NCI-H345 treated with DMSO at 0.1 percent for 48 hours (cell line): ENCODE measurements around the gene ATP6V0A1.
"Not testable (repeated sequence)": the region's sequence is repeated elsewhere in the genome, so short reads cannot be mapped to it uniquely, and the experiment has no call there.

ENCODE experiments used
- DNase-seq: peaks from one replicate; lab custom pipeline; 2025; ENCODE audit not compliant: unreplicated experiment; lab: John Stamatoyannopoulos, UW

Gene ATP6V0A1

DNA sequence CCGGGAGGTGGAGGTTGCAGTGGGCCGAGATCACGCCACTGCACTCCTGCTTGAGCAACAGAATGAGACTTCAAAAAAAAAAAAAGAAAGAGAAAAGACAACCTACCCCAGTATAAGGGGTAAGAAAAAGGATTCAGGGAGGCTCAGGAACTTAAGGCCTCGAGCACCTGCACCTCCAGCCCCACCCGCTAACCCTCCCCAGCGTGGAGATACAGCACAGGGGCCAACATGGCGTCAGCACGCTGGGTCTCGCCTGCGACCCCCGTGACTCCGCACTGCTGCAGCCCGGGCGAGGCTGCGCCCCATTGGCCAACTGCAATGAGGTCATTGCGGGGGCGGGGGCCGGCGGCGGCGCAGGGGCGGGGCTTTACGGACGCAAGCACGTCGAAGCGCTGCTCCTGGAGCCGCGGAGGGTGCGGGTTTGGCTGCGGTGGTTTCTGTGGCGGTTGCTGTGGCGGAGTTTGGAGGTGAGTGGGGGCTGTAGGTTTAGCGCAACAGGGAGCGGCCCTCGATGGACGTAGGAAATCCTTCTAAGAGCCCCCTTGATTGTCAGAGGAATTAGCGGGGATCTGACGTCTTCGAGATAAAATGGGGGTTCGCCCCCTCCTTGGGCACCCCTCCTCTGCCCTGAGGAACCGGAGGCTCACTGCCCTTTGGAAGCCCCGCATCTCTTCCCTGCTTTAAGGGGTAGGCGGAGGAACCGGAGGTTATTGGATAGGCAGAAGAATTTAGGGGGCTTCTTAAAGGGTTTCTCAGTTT lies at the start of gene ATP6V0A1:
Gene ATP6V0A1, plus strand, starts transcription at position 382 of the 759 bp plus-strand sequence. CDS start 2,017 bp downstream, outside the sequence.
- DNase-seq: peak; percentile 89

GRCh38 chr17:42409523-42410318 lies 49.0 kb upstream of the ATP6V0A1 start:
- no peak for DNase-seq

GRCh38 chr17:42410319-42410685 lies 48.4 kb upstream of the ATP6V0A1 start:
- DNase-seq: no peak

DNA sequence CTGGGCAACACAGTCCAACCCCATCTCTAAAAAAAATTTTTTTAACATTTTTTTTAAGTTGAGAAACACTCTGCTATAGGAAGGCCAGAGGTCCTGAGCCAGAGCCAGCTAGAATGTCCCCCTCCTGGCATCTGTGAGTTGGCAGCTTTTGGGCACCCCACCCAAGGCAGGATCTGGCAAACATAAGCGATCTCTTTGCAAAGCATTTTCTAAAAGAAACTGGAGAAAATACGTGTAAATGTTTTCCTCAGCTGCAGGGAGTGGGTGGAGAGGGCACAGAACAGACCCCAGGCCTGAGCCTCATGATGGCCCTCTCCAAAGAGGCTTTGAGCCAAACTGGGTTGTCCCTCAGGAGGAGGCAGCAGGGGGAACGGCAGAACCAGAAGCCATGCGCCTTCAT lies 47.3 kb upstream of the ATP6V0A1 start:
- no peak for DNase-seq

DNA sequence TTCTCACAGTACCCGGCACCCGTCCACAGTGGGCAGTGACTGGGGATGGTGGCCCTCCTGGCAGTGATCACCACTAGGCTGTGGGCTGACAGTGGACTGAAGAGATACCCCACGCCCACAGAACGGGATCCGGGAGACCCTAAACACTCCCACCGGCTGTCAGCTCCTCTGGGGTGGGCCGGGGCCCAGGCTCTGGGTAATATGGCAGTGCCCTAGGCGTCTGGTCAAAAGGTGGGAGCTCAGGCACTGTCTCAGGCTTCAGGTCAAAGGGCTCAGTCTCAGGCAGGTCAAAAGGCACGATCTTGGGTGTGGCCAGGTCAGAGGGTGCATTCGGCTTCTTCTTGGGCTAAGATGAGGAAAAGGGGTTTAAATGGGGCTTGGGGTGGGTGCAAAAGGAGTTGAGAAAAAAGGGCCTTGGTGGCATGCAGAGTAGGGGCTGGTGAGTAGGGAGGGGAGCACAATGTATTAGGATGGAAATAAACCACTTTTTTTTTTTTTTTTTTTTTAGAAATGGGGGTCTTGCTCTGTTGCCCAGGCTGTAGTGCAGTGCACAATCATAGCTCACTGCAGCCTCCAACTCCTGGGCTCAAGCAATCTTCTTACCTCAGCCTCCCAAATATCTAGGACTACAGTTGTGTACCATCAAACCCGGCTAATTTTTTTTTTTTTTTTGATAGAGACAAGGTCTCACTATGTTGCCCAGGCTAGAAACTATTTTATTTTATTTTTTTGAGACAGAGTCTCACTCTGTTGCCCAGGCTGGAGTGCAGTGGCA lies 46.6 kb upstream of the ATP6V0A1 start:
- DNase-seq: no peak

DNA sequence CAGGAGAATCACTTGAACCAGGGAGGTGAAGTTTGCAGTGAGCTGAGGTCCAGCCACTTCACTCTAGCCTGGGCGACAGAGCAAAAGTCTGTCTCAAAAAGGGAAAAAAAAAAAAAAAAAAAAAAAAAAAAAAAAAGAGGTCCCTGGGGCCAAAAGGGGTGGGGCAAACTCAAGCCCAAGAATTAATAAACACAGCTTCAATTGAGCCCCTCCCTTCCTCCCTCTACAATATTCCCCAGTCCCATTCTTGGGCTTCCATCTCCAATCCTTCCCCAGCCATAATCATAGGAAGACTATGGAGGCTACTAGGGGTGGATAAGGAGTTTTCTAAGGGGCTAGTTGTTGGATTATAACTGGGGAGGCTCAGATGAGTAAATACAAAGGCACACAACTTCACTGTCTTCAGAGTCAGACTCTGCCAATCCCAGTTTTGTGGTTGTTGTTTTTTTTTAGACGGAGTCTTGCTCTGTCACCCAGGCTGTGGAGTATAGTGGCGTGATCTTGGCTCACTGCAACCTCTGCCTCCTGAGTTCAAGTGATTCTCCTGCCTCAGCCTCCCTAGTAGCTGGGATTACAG lies 45.1 kb upstream of the ATP6V0A1 start:
- DNase-seq: no peak

- DNase-seq: no peak
These were observed 43.8 kb upstream of the ATP6V0A1 start for GRCh38 chr17:42414704-42415409.

DNA sequence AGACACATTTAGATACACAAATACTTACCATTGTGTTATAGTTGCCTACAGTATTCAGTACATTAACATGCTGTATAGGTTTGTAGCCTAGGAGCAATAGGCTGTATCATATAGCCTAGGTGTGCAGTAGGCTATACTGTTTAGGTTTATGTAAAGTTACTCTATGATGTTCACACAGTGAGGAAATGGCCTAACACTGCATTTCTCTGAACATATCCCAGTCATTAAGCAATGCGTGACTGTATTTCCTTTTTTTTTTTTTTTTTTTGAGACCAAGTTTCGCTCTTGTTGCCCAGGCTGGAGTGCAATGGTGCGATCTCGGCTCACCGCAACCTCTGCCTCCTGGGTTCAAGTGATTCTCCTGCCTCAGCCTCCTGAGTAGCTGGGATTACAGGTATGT lies 40.7 kb upstream of the ATP6V0A1 start:
- DNase-seq: not testable (repeated sequence)

DNA sequence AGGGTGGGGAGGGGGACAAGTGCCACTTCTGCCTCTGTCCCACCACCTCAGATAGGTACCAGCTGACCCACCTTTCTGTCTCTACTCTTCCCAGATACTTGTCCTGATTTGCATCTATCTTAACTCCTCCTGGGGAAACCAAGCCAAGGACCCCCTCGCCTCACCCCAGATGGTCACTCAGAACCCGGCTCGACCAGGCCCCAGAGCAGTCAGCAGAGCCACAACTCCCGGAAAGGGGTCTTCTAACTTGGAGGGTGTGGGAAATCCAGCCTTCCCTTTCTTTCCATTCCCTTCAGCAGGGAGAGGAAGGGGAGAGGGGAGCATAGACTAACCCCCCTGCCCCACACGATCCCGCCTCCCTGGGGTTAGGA lies 37.6 kb upstream of the ATP6V0A1 start:
- DNase-seq: no peak

DNA sequence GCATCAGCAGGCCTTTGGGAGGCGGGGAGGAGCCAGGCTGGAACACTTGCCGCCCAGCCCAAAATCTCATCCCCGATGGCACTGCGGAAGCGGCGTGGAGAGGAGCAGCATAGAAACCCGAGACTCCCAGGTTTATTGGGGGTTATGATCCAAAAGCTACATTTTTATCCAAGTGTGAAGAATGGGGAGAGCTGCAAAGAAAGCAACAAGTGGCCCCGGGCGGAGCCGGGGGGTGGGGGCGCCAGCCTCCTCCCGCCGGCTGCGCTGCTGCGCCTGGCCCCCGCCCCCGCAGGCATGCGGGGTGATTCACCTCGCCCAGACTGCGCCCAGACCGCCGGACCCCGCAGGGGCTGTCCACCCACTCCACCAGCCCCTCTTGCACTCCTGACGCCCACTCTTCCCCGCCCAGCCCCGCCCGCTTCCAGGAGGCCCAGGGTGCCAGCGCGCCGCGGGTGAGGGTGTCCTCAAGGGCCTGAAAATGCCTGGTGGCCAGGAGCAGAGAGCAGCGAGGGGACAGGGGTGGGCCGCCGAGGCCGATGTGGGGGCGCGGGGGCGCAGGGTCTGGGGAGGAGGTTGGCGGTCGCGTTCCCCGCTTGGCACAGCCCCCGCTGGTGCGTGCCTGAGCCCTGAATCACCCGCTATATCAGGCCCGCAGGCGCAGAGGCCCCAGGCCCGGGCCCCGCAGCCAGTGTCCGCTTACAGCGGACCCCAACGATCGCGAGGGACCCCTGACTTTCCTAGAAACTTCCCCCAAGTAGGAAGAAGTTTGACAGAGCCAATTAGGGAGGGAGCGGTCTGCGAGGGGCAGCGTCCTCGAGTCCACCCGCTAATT lies 37.0 kb upstream of the ATP6V0A1 start:
- no peak for DNase-seq

GRCh38 chr17:42422412-42422957 lies 36.2 kb upstream of the ATP6V0A1 start:
- DNase-seq: no peak

- DNase-seq: no peak
These were observed 35.5 kb upstream of the ATP6V0A1 start, which contains the start of gene CAVIN1 for GRCh38 chr17:42422958-42423712. Gene CAVIN1 (minus strand): TSS chr17:42423256. CDS start chr17:42423097, 159 bp downstream.

DNA sequence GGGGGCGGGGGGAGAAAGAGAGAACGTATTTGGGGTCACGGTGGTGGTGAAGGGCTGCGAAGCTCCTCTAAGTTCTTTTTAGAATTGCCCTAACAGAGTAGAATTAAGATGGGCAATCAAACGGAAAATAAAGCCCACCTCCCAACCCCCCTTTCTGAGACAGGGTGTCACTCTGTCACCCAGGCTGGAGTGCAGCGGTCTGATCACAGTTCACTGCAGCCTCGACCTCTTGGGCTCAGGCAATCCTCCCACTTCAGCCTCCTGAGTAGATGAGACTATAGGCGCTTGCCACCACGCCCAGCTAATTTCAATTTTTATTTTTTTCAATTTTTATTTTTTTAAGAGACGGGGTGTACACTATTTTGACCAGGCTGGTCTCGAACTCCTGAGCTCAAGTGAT lies 34.9 kb upstream of the ATP6V0A1 start:
- DNase-seq: no peak

- DNase-seq: no peak
These were observed 33.6 kb upstream of the ATP6V0A1 start for GRCh38 chr17:42424991-42425610.

DNA sequence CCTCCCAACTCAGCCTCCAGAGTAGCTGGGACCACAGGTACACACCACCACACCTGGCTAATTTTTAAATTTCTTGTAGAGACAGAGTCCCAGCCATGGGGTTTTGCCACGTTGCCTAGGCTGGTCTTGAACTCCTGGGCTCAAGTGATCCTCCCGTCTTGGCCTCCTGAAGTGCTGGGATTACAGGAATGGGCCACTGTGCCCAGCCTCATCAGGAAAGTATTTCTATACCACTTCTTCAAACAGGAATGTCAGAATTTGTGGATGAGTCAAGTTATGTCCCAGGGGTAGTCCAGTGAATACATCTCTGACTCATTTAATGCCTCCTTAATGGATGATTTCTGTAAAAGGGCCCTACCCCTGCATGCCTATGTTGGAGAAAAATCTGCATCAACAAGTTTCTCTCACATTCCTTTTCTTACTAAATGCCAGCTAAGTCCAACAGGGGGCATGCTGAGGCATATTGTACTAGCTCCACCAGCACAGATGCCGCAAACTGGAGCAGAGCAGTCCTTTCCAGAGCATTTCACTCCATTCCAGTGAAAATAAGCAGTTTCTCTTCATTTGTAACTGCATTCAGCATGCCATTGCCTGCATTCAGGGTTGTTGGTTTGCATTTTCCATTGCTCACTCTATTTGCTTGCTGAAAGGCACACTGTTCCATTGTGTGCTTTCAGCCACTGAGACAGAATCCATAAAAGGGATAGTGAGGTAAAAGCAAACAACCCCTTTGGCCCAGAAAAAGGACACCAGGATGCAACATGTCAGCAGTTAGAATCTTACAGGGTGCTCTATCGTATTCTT lies 30.3 kb upstream of the ATP6V0A1 start:
- no peak for DNase-seq

DNA sequence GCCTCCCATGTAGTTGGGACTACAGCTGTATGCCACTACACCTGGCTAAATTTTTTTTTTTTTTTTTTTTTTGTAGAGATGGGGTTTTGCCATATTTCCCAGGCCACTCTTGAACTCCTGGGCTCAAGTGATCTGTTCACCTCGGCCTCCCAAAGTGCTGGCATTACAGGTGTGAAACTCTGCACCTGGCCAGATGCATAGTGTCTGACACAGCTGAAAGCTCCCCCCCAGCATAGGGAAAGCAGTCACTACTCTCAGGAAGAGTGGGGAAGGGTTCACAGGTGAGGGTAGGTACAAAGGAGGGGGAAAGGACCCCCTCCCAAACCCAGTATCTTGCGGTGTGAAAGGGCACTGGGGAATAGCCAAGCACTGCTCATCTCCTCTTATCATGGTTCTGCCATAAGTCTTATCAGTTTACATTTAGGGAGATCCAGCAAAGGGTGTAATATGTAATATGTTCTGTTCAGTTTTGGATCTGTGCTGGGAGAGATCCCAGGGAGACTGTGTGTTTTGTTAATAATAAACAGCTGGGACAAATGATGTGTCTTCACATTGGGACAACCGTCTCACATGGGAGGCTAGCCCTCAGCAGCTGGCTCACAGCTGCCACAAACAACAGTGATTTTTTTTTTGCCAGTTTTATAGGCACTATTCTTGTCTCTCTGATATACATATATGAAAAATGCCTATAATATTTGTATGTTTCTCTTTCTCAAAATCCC lies 28.8 kb upstream of the ATP6V0A1 start:
- no peak for DNase-seq

DNA sequence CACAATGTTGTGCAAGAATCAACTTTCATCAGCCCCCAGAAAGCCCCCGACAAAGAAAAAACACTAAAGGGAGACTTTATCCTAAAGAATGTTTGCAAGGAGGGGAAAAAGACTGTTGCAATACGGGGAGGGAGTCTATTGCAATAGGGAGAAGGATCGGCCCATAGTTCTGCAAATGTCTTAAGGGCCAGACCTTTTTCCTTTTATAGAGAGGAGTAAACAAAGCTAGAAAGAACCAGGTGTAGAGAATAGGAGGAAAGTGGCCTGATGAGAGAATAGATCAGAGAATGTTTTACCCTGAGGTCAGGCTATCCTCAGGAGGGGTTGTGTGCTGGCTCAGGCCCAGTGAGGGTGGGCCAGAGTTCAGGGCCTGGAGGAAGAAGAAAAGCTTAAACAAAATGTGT lies 26.9 kb upstream of the ATP6V0A1 start:
- no peak for DNase-seq
